ENCODE results near the gene OSMR.

GRCh38 chr5:38814879-38815278 lies 30.9 kb upstream of the OSMR start:
- no peak for TF ChIP-seq CTCF (IDR thresholded peaks at IDR 0.05)
- no peak for TF ChIP-seq ZFX (IDR thresholded peaks at IDR 0.05; ENCODE audit: borderline replicate concordance)
